HEK293T (cell line): Measurements from ENCODE around the gene ZCCHC24.

Source experiments
- BHLHE40 ChIP-seq: fragments of 450-650 bp; IDR thresholded peaks from 2 replicates; pipeline ENCODE4 v1.6.1; 2016; ENCODE audit warnings: mild to moderate bottlenecking, moderate library complexity, borderline replicate concordance
- FOXK2 ChIP-seq: fragments of 450-650 bp; IDR thresholded peaks from 2 replicates; pipeline ENCODE4 v1.6.1; 2016; ENCODE audit warnings: mild to moderate bottlenecking
- FOXM1 ChIP-seq: fragments of 450-650 bp; IDR thresholded peaks from 2 replicates; pipeline ENCODE4 v1.6.1; 2017; ENCODE audit warnings: mild to moderate bottlenecking, borderline replicate concordance
- SP1 ChIP-seq: fragments of 450-650 bp; IDR thresholded peaks from 2 replicates; pipeline ENCODE4 v1.6.1; 2017
- SUZ12 ChIP-seq: fragments of 450-650 bp; IDR thresholded peaks from 2 replicates; pipeline ENCODE4 v1.6.1; 2016; ENCODE audit warnings: mild to moderate bottlenecking
- ZNF384 ChIP-seq: fragments of 450-650 bp; IDR thresholded peaks from 2 replicates; pipeline ENCODE4 v1.6.1; 2016

- TF ChIP-seq FOXM1 (no peak), FOXK2 (no peak), ZNF384 (no peak), BHLHE40 (no peak), SP1 (no peak), SUZ12 (no peak)
Measured at GRCh38 chr10:79407811-79408795, 37.3 kb downstream of the ZCCHC24 start.
